HG03066 (cell line): ENCODE data around the gene PSMG3.
"Not testable (repeated sequence)": the region's sequence is repeated elsewhere in the genome, so short reads cannot be mapped to it uniquely, and the experiment has no call there.

Experiments used
- ATAC-seq: cut with Tn5 transposase; IDR thresholded peaks from one replicate; pipeline ENCODE4 v1.9.1; 2021; ENCODE audit warnings: low read depth; ENCODE audit not compliant: unreplicated experiment

Gene PSMG3

DNA sequence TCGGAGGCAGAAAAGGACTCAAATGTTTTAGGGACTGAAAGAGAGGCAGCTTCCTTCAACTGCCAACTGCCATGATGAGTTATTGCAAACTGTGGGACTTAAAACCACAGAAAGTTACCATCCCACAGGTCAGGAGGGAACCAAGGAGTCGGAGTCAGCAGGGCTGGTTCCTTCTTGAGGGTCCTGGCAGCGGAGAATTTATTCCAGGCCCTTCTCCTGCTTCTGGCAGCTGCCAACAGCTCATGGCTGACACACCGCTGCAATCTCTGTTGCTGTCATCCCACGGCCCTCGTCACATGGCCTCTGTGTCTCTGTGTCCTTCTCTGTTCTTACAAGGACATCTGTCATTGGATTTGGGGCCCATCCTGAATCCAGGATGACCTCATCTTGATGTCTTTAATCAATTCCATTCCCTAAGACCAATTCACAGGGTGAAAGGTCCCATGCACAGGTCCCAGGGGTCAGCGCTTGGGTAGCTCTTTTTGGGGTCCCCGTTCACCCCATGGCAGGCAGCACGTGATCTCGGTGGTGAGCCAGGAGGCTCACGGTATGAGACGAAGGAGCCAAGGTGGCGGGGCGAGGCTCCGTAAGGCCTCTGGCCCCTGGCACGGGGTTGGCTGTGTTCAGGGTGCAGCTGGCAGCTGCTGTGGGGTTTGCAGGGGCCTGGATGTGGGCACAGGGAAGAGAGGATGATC is 27.4 kb upstream of the PSMG3 start:
- ATAC-seq: no peak

DNA sequence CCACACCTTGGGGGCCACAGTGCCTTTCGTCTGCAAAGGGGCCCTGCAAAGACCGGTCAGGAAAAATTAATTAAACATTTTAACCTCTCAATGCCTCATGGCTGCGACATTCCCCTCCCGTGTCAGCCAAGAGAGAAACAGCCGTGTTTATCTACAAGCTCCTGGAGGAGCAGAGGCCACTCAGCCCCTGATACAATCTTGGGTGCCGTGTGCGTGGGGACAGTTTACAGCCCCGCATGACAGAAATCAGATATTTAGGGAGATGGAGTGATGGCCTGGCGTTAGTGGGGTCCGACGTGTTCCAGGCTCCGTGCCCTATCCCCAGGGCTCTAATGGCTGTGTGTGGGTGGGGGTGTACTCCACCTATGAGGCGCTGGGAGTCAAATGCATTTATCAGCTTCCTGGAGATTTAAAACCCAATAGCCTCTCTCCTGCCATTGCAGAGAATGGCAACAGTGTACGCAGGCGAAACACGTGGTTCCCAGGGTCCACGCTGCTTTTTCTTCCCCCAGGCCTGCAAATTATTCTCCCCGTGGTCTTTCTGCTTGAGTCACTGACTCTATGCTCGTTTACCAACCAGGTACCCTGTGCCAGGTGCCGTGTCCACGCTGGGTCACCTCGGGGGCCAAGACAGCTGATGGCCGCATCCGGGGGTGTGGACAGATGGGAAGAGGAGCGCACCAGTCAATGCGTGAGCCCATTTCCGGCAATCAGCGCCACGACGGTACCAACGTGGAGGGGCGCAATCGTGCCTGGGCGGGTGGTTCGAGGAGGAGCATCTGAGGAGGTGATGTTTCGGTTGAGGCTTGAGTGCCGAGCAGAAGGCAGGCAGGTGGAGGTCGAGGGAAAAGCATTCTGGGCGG is 26.6 kb upstream of the PSMG3 start:
- no peak for ATAC-seq

GRCh38 chr7:1595636-1596035 is 25.8 kb upstream of the PSMG3 start:
- no peak for ATAC-seq

DNA sequence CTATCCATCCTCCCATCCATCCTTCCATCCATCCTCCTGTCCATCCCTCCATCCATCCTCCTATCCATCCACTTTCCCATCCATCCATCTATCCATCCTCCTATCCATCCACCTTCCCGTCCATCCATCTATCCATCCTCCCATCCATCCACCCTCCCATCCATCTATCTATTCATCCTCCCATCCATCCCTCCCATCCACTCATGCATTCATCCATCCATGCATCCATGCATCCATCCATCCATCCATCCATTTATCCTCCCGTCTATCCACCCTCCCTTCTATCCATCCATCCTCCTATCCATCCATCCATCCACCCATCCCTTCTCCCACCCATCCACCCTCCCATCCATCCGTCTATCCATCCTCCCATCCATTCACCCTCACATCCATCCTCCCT is 25.2 kb upstream of the PSMG3 start:
- ATAC-seq: no peak

GRCh38 chr7:1593904-1594421 is 24.1 kb upstream of the PSMG3 start:
- ATAC-seq: no peak

DNA sequence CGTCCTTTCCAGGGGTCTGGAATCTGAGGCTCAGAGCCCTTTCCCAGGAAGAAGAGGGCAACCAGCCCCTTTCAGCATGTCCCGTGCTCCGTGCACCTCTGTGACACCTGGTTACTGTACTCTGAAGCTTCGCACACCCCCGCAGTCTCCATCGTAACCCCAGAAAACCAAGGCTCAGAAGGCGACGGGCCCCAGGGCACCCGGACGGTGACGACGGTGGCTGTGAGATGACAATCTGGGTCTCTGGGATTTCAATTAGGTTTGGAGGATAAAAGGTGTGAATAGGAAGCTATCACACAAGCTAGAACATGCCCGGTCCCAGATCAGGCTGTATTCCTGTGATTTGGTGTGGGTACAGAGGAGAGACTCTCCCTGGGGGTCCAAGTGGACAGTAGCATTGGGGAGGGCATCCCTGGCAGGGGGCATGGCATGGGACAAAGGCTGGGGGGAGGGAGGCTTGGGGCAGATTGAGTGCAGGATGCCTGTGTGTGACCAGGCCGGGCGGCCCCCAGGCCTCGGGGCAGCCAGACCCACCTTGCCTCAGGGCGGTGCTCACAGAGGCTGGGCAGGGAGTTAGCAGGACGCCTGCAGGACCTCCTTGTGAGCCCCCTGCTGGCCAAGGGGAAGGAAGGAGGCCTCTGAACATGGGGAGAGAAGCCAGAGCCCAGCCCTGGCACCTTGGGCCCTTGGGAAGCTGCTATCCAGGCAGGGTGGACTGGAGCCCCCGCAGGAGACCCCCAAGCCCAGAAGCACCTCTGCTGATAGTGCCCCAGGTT is 23.4 kb upstream of the PSMG3 start:
- ATAC-seq: no peak

DNA sequence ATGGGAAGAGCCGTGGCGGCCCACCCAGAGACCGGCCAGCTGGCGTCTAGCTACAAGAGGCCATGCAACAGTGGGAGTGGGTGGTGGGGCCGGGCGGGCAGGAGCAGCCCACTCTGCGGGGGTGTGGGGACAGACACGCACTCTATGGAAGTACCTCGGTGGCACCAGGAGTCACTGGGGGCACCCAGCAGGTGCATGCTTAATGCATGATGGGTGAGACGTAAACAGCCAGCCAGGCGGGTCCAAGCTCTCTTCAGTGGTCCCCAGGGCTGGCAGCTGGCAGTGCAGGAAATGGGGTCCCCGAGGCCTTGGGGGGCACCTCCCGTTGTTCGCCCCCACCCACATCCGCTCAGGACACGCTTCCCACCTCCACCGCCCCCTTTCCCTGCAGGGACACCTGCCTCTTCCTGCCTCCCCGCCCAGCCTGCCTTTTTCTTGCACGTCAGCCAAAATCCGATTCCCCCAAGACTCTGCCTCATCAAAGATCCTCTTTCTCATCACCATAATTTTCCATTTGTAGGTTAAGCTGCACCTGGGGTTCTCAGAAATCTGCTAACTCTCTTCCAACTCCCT is 22.6 kb upstream of the PSMG3 start:
- no peak for ATAC-seq

GRCh38 chr7:1591876-1592275 is 22.0 kb upstream of the PSMG3 start:
- ATAC-seq: no peak

DNA sequence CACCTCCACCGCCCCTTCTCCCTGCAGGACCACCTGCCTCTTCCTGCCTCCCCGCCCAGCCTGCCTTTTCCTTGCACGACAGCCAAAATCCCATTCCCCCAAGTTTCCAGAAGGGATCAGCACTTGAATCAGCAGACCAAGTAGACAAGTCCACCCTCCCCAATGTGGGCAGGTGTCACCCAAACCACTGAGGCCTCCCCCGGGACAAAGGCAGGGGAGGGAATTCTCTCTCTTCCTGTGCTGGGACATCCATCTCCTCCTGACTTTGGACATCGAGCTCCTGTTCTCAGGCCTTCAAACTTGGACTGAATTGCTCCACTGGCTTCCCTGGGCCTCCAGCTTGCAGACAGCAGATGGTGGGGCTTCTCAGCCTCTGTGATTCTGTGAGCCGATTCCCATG is 21.6 kb upstream of the PSMG3 start:
- no peak for ATAC-seq

GRCh38 chr7:1590887-1591286 is 21.1 kb upstream of the PSMG3 start:
- ATAC-seq: no peak

GRCh38 chr7:1590476-1590875 is 20.6 kb upstream of the PSMG3 start:
- no peak for ATAC-seq

DNA sequence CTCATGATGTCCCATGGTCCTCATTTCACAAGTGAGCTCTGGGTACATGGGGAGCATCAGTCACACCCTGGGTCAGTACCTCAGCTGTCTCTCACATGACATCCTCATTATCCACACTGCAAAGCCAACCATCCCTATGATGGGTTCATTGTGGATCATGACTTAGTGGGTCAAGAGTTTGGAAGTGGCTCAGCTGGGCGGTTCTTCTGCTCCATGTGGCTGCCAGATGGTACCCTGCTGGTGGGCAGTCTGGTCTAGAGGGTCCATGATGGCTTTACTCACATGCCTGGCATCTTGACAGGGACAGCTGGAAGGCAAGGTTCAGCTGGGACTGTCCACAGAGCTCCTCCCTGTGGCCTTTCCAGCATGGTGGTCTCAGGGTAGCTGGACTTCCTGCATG is 19.1 kb upstream of the PSMG3 start:
- ATAC-seq: no peak

- ATAC-seq: no peak
Measured at GRCh38 chr7:1587738-1588137, 17.9 kb upstream of the PSMG3 start.

DNA sequence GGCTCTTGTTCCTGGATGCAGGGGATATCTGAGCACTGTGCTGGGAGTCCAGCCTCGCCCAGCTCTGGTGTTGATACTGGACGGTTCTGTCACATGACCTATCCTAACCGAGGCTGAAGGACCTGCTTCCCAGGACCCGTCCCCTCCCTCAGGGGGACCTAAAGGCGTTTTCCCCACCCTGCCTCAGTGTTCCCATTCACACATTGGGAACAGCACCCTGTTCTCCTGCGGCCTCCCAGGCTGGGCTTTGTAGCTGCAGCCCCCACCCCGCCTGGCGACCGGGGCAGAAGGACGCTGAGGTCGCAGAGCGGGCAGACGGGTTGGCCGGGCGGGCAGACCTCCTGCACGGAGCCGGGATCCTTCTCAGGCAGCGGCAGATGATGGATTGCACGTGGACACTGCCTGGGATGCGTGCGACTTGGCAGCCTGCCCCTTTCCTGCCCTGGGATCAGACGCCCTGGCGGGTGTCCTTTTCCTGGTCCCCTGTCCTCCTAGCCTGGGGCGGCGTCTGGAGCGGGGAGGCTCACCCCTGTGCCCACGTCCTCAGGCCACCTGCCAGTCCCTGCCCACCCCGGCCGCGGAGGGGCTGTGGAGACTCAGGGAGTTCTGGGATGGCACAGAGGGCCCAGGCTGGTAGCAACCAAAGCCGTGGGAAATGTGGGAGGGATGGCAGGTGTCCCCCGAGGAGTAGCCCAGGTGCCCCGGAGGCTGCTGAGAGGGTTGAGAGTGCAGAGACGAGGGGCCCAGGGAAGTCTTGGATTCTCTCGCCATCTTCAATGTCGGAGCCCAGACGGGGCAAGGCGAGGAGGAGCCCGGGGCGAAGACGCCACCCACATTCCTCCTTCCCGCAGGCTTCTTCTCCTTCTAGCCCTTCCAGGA is 17.2 kb upstream of the PSMG3 start:
- no peak for ATAC-seq

- no peak for ATAC-seq
Measured at GRCh38 chr7:1586126-1586826, 16.4 kb upstream of the PSMG3 start.

DNA sequence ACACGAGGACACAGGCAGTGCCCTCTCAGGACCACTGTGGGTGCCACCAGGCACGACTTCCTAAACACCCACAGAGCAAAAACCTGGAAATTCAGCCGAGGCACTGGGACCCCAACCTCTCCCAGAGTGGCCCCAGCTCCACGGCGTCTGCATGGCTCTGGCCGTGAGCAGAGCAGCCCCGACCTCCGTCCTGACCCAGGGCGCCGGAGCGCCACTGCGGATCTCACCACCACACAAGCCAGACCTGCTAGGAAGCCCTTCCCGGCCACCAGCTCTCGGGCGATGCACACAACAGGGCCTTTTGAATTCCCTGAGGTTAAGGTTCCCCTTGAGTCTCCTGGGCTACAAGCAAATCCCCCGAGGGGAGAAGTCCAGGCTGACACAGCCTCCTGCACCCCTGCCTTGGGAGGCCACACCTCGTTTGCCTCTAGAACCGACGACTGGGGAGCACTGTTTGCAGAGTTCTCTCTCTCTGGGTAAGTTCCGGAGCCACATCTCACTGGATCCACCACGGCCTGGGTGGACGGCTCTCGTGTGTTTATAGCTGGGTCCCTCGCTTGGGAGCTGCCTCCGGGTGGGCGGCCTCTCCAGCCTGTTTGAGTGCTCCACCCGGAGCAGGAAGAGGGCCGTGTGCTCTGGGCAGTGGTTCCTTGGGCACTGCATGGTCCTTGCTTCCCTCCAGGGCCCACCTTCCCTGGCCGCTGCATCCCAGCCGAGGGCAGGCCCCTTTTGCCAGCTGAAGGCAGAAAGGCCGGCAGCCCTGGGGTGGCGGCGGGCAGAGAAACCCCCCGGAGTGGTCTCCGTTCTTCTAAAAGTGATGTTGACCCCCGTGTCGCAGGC is 15.5 kb upstream of the PSMG3 start:
- ATAC-seq: no peak

GRCh38 chr7:1584700-1585099 is 14.9 kb upstream of the PSMG3 start:
- no peak for ATAC-seq

- ATAC-seq: not testable (repeated sequence)
Measured at GRCh38 chr7:1583241-1583930, 13.6 kb upstream of the PSMG3 start.
